ENCODE measurements around the gene ACADVL. TPM values are rescaled to one million over a fixed set of nuclear protein-coding genes. Genes with fewer than 3 reads are reported as not detected.

ACADVL gene
- total and polyA plus RNA-seq, 12 donors, result 807 to 4,806 (median 1,322) TPM

GRCh38 chr17:7223375-7223774 lies 3.6 kb downstream of the ACADVL start:
- ATAC-seq (no peak), DNase-seq (no peak)
- Histone ChIP-seq H3K27ac (peak overlapping the region in 2 of 10 donors; percentile 7 to 48), H3K9me3 (no peaks in the 10 kb centered on the region), H3K36me3 (peaks cover 0 to 77% (median 33%) of the 10 kb centered on the region in 9 donors), H3K4me3 (no peak overlapping the region), H3K4me1 (peaks cover 9 to 67% (median 37%) of the 10 kb centered on the region in 9 donors), H3K27me3 (no peaks in the 10 kb centered on the region)
- intact Hi-C loops (cut with DNase I), result no loop called here
- TF ChIP-seq, protein P1, sequence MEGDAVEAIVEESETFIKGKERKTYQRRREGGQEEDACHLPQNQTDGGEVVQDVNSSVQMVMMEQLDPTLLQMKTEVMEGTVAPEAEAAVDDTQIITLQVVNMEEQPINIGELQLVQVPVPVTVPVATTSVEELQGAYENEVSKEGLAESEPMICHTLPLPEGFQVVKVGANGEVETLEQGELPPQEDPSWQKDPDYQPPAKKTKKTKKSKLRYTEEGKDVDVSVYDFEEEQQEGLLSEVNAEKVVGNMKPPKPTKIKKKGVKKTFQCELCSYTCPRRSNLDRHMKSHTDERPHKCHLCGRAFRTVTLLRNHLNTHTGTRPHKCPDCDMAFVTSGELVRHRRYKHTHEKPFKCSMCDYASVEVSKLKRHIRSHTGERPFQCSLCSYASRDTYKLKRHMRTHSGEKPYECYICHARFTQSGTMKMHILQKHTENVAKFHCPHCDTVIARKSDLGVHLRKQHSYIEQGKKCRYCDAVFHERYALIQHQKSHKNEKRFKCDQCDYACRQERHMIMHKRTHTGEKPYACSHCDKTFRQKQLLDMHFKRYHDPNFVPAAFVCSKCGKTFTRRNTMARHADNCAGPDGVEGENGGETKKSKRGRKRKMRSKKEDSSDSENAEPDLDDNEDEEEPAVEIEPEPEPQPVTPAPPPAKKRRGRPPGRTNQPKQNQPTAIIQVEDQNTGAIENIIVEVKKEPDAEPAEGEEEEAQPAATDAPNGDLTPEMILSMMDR (IDR thresholded peaks at IDR 0.05), result no peak
- WGBS, 2 donors, result 78 to 82% methylated on average over 4 of the region's 4 CpGs

DNA sequence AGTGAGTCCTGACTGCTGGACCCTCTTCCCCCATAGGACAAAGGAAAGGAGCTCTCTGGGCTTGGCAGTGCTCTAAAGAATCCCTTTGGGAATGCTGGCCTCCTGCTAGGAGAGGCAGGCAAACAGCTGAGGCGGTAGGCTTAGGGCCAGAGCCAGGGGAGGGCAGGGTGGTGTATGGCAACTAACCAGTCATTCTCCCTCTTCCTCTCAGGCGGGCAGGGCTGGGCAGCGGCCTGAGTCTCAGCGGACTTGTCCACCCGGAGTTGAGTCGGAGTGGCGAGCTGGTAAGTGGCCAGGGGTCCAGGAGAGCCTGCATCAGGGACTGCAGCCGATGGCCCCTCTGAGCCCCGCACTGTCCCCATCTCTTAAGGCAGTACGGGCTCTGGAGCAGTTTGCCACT lies 4.4 kb downstream of the ACADVL start:
- Histone ChIP-seq H3K4me1 (peaks cover 6 to 60% (median 30%) of the 10 kb centered on the region in 9 donors), H3K27ac (peak overlapping the region in 3 of 10 donors; percentile 7 to 15 (median 13)), H3K4me3 (no peak overlapping the region), H3K36me3 (peaks cover 0 to 84% (median 38%) of the 10 kb centered on the region in 9 donors), H3K9me3 (no peaks in the 10 kb centered on the region), H3K27me3 (no peaks in the 10 kb centered on the region)
- intact Hi-C loops (cut with DNase I), result no loop called here
- no peak for ATAC-seq
- 72 to 73% methylated on average over 10 of the region's 10 CpGs for WGBS, 2 donors
- TF ChIP-seq, protein P1 (IDR thresholded peaks at IDR 0.05), result no peak
- peak in 1 of 2 donors; percentile 3 for DNase-seq

DNA sequence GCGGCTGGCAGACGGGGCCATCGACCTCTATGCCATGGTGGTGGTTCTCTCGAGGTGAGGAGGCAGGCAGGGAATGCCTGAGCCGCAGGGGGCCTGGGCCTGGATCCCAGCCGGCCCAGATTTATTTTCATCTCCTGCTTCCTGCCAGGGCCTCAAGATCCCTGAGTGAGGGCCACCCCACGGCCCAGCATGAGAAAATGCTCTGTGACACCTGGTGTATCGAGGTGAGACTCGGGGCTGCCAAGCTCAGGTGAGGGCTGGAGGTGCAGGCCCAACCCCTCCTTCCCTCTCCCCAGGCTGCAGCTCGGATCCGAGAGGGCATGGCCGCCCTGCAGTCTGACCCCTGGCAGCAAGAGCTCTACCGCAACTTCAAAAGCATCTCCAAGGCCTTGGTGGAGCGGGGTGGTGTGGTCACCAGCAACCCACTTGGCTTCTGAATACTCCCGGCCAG lies 4.9 kb downstream of the ACADVL start:
- H3K9me3 ChIP-seq, result no peaks in the 10 kb centered on the region
- TF ChIP-seq, protein P1 (IDR thresholded peaks at IDR 0.05), result no peak
- no peaks in the 10 kb centered on the region for H3K27me3 ChIP-seq
- WGBS, 2 donors, result 52 to 62% methylated on average over 15 of the region's 15 CpGs
- no peak for ATAC-seq
- intact Hi-C loops (cut with DNase I), result no loop called here
- H3K4me3 ChIP-seq, result no peak overlapping the region
- peak in 1 of 2 donors; percentile 4 for DNase-seq
- peak overlapping the region in 3 of 10 donors; percentile 44 to 65 (median 46) for H3K27ac ChIP-seq
- peaks cover 0 to 90% (median 42%) of the 10 kb centered on the region in 9 donors for H3K36me3 ChIP-seq
- peaks cover 3 to 55% (median 30%) of the 10 kb centered on the region in 9 donors for H3K4me1 ChIP-seq

GRCh38 chr17:7225711-7226331 lies 6.1 kb downstream of the ACADVL start:
- Histone ChIP-seq H3K4me3 (no peak overlapping the region), H3K4me1 (peaks cover 3 to 50% (median 25%) of the 10 kb centered on the region in 9 donors), H3K9me3 (no peaks in the 10 kb centered on the region), H3K36me3 (peaks cover 0 to 100% (median 50%) of the 10 kb centered on the region in 9 donors), H3K27me3 (no peaks in the 10 kb centered on the region), H3K27ac (peak overlapping the region in 5 of 10 donors; percentile 1 to 46 (median 20))
- DNase-seq (peak in 1 of 2 donors; percentile 30), ATAC-seq (peak in 7 of 8 donors; percentile 4 to 66 (median 52))
- TF ChIP-seq, protein P1 (IDR thresholded peaks at IDR 0.05), result no peak
- intact Hi-C loops (cut with DNase I), result no loop called here
- 75 to 77% methylated on average over 21 of the region's 21 CpGs for WGBS, 2 donors
